Urinary bladder (tissue), 4 donors: ENCODE measurements around the gene RECK. TPM values are rescaled to one million over a fixed set of nuclear protein-coding genes. Genes with fewer than 3 reads are reported as not detected.
A peak's percentile ranks its signal among the peaks of the same experiment; 100 is the strongest.
"Not testable (repeated sequence)": the region's sequence is repeated elsewhere in the genome, so short reads cannot be mapped to it uniquely, and the experiment has no call there.

Source experiments
- DNase-seq: peaks from one replicate; pipeline ENCODE4 v3.0.0-alpha.2; 2015; ENCODE audit errors: extremely low spot score
- H3K27ac ChIP-seq: one replicate; pipeline ENCODE4 v1.5.1; 2013; ENCODE audit warnings: low read depth, mild to moderate bottlenecking, moderate library complexity
- H3K36me3 ChIP-seq: one replicate; pipeline ENCODE4 v1.6.1; 2013; ENCODE audit warnings: mild to moderate bottlenecking, moderate library complexity; ENCODE audit not compliant: insufficient read depth
- H3K4me1 ChIP-seq: one replicate; pipeline ENCODE4 v1.6.1; 2013; ENCODE audit warnings: mild to moderate bottlenecking, moderate library complexity; ENCODE audit not compliant: insufficient read depth
- H3K4me3 ChIP-seq: one replicate; pipeline ENCODE4 v1.5.1; 2013; ENCODE audit warnings: low read depth, low read length
- WGBS: extraction: QIAGEN DNeasy Blood & Tissue Kit; methylation state at CpG from one replicate; pipeline ENCODE4 v1.1.7; 2013; 5-methylcytosine and 5-hydroxymethylcytosine counted together
- polyA plus RNA-seq: library from polyadenylated mRNA; stranded (reverse); fragments of 200-250 nt; gene quantifications from one replicate; pipeline ENCODE4 v1.2.3, GENCODE V29; 2013
- total RNA-seq: library from RNA; depleted of rRNA; stranded (reverse); fragments of >200 nt; gene quantifications from one replicate; pipeline ENCODE4 v1.2.3, GENCODE V29; 2014
- donor health status: healthy with polysubstance abuse.
- donor health status: healthy.

The RECK gene
- total and polyA plus RNA-seq, 2 donors: 17.1 to 31.2 TPM

- Histone ChIP-seq H3K36me3 (no peaks in the 10 kb centered on the region), H3K4me1 (no peaks in the 10 kb centered on the region), H3K27ac (no peak overlapping the region)
These were observed 110.9 kb downstream of the RECK start for GRCh38 chr9:36147441-36148175.

GRCh38 chr9:36148311-36149051 lies 111.8 kb downstream of the RECK start:
- peak; percentile 75 for DNase-seq
- WGBS: 28% methylated on average over 14 of the region's 14 CpGs

More at GRCh38 chr9:36147441-36148175, 110.9 kb downstream of the RECK start:
- no peak overlapping the region for H3K4me3 ChIP-seq
- DNase-seq: no peak
- WGBS: 85% methylated on average over 14 of the region's 14 CpGs

GRCh38 chr9:36149197-36149596 lies 112.5 kb downstream of the RECK start:
- 39% methylated on average over 4 of the region's 4 CpGs for WGBS

More at GRCh38 chr9:36148311-36149051, 111.8 kb downstream of the RECK start:
- Histone ChIP-seq H3K4me1 (no peaks in the 10 kb centered on the region), H3K4me3 (no peak overlapping the region), H3K27ac (peak overlapping the region; percentile 13), H3K36me3 (no peaks in the 10 kb centered on the region)

GRCh38 chr9:36150574-36151315 lies 114.0 kb downstream of the RECK start:
- 61% methylated on average over 4 of the region's 4 CpGs for WGBS
- H3K36me3 ChIP-seq: no peaks in the 10 kb centered on the region
- DNase-seq: no peak
- H3K4me1 ChIP-seq: no peaks in the 10 kb centered on the region
- no peak overlapping the region for H3K4me3 ChIP-seq
- H3K27ac ChIP-seq: no peak overlapping the region

More at GRCh38 chr9:36149197-36149596, 112.5 kb downstream of the RECK start:
- H3K4me1 ChIP-seq: no peaks in the 10 kb centered on the region
- no peak for DNase-seq
- no peak overlapping the region for H3K27ac ChIP-seq
- H3K36me3 ChIP-seq: no peaks in the 10 kb centered on the region
- H3K4me3 ChIP-seq: no peak overlapping the region

GRCh38 chr9:36151316-36152210 lies 114.8 kb downstream of the RECK start:
- Histone ChIP-seq H3K4me3 (no peak overlapping the region), H3K4me1 (no peaks in the 10 kb centered on the region), H3K36me3 (no peaks in the 10 kb centered on the region), H3K27ac (no peak overlapping the region)
- 79% methylated on average over 14 of the region's 14 CpGs for WGBS
- DNase-seq: no peak

GRCh38 chr9:36152741-36153438 lies 116.2 kb downstream of the RECK start:
- DNase-seq: no peak
- WGBS: 89% methylated on average over 10 of the region's 10 CpGs
- H3K27ac ChIP-seq: no peak overlapping the region
- no peak overlapping the region for H3K4me3 ChIP-seq
- no peaks in the 10 kb centered on the region for H3K4me1 ChIP-seq
- H3K36me3 ChIP-seq: no peaks in the 10 kb centered on the region

- H3K27ac ChIP-seq: peak overlapping the region; percentile 65
- DNase-seq: no peak
- H3K4me3 ChIP-seq: no peak overlapping the region
- H3K36me3 ChIP-seq: no peaks in the 10 kb centered on the region
- no peaks in the 10 kb centered on the region for H3K4me1 ChIP-seq
- WGBS: 76% methylated on average over 9 of the region's 9 CpGs
These were observed 117.0 kb downstream of the RECK start for GRCh38 chr9:36153746-36154145.

- DNase-seq: peak; percentile 51
- Histone ChIP-seq H3K36me3 (no peaks in the 10 kb centered on the region), H3K4me3 (no peak overlapping the region), H3K4me1 (no peaks in the 10 kb centered on the region), H3K27ac (peak overlapping the region; percentile 52)
- WGBS: 17% methylated on average over 11 of the region's 11 CpGs
These were observed 117.7 kb downstream of the RECK start for GRCh38 chr9:36154331-36154952.

- WGBS: 90% methylated on average over 6 of the region's 6 CpGs
- no peaks in the 10 kb centered on the region for H3K36me3 ChIP-seq
- H3K4me1 ChIP-seq: no peaks in the 10 kb centered on the region
- no peak overlapping the region for H3K27ac ChIP-seq
- H3K4me3 ChIP-seq: no peak overlapping the region
- DNase-seq: no peak
These were observed 119.4 kb downstream of the RECK start for GRCh38 chr9:36156116-36156515.

GRCh38 chr9:36158122-36158521 lies 121.4 kb downstream of the RECK start:
- DNase-seq: no peak
- Histone ChIP-seq H3K36me3 (no peaks in the 10 kb centered on the region), H3K4me3 (no peak overlapping the region), H3K4me1 (no peaks in the 10 kb centered on the region), H3K27ac (no peak overlapping the region)
- 61% methylated on average over 2 of the region's 2 CpGs for WGBS

- Histone ChIP-seq H3K36me3 (no peaks in the 10 kb centered on the region), H3K27ac (no peak overlapping the region), H3K4me3 (no peak overlapping the region), H3K4me1 (no peaks in the 10 kb centered on the region)
- 48% methylated on average over 7 of the region's 7 CpGs for WGBS
- DNase-seq: no peak
These were observed 122.2 kb downstream of the RECK start for GRCh38 chr9:36158917-36159316.

- H3K27ac ChIP-seq, H3K36me3 ChIP-seq, H3K4me1 ChIP-seq, H3K4me3 ChIP-seq, DNase-seq: not testable (repeated sequence)
- WGBS: 93% methylated on average over 4 of the region's 4 CpGs
These were observed 122.8 kb downstream of the RECK start for GRCh38 chr9:36159509-36159908.
